RCC 7860 (cell line): Measurements from ENCODE around the gene CCM2.

Experiments
- DNase-seq: peaks from one replicate; pipeline ENCODE4 v3.0.0-alpha.2; 2015; ENCODE audit warnings: low spot score
- FAIRE-seq: peaks from 2 replicates; lab custom pipeline; 2012; peaks lifted over from hg19 to GRCh38; lab: Jason Lieb, UNC

Gene CCM2

DNA sequence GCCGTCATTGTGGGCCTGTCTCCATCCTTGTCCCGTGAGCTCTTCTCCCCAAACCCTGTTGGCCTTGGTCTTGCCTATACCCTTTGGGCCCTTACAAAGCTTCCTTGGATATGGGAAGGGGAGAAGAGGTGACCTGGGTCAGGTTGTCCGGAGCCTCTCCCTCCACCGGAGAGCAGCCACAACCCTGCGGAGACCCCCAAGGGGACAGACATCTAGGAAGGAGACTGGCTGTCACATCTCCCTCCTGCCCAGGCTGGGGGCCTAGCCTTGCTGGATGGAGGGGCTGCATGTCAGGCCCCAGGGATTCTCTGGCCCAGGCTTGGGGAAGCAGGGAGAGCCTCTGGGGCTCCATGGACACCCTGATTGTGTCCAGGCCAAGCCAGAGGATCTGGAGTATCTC, 76.9 kb downstream of the CCM2 start:
- no peak for FAIRE-seq
- DNase-seq: no peak

DNA sequence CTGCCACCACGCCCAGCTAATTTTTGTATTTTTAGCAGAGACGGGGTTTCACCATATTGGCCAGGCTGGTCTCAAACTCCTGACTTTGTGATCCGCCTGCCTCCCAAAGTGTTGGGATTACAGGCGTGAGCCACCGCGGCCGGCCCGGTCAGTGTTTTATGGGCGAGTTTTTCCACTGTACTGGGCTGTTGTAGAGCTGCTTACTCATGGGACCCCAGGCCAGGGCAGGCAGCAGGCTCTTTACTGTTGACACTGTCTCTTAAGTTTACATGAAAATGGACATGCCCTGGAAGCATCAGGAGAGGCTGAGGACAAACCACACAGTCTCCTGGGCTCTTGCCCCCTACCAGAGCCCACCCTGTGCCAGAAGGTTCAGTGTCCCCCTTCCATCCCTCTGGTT, 77.6 kb downstream of the CCM2 start:
- no peak for DNase-seq
- no peak for FAIRE-seq

DNA sequence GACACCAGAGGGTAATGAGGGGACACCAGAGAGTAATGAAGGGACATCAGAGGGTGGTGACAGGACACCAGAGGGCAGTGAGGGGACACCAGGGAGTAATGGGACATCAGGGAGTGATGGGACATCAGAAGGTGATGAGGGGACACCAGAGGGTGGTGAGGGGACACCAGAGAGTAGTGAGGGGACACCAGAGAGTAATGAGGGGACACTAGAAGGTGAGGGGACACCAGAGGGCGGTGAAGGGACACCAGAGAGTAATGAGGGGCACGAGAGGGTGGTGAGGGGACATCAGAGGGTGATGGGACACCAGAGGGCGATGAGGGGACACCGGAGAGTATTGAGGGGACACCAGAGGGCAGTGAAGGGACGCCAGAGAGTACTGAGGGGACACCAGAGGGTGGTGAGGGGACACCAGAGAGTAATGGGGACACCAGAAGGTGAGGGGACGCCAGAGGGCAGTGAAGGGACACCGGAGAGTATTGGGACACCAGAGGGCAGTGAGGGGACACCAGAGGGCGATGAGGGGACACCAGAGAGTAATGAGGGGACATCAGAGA, 78.2 kb downstream of the CCM2 start:
- DNase-seq (no peak), FAIRE-seq (no peak)

DNA sequence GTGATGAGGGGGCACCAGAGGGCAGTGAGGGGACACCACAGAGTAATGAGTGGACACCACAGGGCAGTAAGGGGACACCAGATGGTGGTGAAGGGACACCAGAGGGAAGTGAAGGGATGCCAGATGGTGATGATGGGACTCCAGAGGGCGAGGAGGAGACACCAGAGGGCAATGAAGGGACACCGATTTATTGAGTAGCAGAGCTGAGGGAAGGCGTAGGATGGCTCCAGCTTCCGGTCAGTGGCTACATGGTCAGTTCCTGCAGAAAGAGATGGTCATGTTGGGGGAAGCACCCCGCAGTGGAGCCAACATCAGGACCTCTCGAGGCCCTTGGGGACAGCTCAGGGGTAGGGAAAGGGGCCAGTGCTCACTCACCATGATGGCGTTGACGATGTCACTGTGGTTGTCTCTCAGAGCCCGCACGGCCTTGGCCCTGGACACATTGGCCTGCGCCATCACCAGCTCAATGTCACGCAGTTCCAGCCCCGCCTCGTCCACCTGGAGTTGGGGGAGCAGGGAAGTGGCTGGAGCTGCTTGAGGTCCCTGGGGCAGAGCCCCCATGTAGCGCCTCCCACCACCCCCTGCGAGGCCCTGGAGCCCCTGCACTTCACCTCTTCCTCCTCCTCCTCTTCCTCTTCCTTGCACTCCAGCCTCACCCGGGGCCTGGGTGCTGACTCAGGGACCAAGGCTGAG, 80.4 kb downstream of the CCM2 start:
- no peak for FAIRE-seq
- no peak for DNase-seq

DNA sequence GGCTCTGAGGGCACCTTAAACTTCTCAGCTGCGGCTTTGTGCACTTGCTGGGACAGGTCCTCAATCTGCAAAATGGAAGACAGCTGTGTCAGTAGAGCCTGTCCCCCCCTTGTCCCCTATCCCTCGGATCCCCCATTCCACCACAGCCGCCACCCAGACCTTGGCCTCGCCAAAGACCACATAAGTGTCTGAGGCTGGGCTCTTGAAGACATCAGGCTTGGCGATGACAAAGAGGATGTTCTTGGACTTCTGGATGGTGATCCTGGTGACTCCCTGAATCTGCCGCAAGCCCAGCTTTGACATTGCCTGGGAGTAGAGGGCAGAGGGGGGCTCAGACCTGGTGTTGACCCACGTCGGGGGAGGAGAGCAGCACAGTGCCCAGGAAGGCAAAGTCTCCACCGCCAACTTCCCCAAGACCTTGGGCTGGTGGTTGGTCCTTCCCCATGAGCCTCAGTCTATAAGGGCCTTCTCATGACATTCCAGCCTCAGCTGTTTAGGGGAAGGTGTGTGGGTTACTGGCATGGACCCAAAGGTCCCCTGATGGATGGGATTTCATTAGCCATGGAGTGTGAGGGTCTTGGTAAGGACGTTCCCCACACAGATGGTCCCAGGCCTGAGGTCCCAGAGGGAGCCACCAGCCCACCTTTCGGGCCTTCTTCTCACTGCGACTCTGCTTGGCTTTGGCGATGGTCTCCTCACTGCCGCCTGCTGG, 81.1 kb downstream of the CCM2 start:
- DNase-seq: no peak
- no peak for FAIRE-seq

DNA sequence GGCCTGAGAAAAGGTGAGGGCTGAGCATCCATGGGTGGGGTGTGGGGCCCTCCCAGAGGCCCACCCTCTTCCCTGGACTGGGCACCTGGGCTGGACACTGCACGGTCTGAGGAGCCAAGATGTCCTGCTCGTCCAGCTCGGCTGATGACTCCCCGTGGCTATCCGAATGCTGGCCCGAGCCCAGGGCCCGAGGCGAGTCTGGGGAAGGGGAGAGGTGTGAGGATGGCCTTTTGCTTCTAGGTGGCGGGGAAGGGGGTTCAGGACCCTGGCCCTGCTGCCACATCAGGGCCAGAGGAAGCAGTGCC, 81.6 kb downstream of the CCM2 start:
- FAIRE-seq: no peak
- DNase-seq: no peak

DNA sequence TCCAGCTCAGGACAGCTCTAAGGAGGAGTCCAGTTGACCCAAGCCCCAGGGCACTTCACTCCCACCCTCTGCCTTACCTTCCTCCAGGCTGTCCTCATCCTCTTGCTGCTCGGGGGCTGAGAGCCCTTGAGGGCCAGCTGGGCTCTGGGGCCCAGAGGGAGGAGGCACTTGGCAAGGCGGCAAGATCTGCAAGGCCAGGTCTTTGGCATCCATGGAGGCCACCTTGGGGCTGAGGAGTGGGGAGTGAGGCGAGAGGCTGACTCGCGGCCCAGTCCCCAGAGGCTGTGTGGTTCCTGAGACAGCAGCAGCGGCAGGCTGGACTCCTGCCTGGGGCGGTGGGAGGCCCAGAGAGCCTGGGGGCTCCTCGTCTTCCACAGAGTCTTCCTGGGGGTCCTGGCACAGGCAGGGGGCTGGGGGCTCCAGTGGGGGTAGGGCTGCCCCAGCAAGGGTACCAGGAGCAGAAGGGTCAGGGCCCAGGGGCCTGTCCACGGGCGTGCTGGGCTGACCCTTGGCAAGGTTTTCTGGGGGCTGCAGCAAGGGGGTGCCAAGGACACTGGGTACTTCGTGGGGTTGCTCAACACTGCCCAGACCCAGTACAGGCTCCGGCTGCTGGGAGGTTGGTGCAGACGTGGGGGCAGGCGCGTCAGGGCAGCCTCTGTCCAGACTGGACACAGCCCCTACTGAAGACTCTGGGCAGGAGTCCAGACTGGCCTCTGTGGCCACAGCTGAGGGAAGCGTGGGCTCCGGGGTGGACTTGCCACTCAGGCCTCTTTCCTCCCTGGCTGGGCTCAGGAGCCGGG, 82.2 kb downstream of the CCM2 start:
- FAIRE-seq (no peak), DNase-seq (no peak)

DNA sequence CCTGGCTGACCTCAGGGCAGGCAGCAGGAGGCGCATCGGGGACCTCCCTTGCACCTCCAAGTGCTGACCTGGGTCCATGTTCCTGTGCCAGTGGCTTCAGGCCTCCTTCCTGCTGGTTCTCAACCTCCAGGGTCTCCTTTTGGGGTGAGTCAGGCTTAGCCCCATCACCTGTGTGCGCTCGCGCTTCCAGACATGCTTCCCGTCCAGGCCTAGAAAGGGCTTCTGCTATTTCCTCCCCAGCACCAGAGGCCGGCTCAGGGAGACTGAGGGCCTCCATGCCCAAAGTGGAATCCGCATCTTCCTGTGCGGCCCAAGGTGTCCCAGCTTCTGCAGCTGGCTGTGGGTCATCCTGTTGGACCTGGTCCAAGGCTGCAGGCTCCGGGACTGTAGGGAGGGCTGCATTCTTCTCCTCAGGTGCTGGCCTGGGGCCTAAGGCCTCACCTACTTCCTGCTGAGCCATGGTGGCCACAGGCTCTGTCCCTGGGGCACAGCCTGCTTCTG, 82.9 kb downstream of the CCM2 start:
- no peak for FAIRE-seq
- DNase-seq: no peak

DNA sequence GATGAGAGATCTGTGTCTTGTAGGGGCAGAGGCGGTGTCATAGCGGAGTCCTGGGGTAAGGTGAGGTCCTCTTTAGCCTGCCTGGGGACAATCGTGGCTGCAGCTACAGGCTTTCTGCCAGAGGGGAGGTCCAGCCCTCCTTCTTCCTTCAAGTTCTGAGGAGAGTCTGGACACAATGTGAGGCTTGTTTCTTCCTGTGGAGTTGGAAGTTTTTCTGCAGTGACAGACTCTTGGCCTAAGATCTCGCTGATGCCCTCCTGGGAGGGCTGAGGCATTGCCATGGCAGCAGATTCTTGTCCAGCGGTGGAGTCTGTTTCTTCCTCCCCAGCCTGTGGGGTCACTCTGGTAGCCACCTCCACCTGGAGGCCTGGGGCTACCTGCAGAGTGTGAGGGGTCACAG, 84.3 kb downstream of the CCM2 start:
- FAIRE-seq (no peak), DNase-seq (no peak)

DNA sequence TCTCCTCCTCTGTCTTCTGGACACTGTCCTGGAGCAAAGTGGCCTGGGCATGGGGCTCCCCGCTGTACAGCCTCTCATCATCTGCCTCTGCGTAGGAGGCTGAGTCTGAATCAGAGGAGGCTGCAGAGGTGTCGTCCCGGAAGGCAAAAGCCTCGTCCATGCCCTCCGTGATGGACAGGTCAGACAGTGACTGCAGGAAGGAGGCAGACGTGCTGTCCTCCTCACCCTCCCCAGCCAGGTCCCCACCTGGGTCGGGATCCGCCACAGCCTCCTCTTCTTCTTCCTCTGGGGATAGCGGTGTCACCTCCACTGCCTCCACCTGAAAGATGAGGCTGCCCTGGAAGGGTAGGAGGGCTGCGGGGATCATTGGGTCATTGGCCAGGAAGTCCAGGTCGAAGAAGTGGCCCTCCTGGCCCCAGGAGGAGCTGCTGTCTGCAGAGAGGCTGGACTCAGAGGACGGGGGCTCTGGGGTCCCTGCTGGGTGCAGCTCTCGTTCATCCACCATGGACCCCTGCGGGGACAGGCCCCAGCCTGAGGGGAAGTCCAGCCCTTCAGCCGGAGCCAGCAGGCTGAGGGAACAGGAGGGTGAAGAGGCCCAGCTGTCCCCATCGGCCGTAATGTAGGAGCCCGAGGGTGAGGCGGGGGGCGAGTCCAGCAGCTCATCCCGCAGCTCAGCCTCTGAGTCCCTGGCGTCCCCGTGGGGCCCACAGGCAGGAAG, 85.1 kb downstream of the CCM2 start:
- FAIRE-seq: no peak
- DNase-seq: no peak

DNA sequence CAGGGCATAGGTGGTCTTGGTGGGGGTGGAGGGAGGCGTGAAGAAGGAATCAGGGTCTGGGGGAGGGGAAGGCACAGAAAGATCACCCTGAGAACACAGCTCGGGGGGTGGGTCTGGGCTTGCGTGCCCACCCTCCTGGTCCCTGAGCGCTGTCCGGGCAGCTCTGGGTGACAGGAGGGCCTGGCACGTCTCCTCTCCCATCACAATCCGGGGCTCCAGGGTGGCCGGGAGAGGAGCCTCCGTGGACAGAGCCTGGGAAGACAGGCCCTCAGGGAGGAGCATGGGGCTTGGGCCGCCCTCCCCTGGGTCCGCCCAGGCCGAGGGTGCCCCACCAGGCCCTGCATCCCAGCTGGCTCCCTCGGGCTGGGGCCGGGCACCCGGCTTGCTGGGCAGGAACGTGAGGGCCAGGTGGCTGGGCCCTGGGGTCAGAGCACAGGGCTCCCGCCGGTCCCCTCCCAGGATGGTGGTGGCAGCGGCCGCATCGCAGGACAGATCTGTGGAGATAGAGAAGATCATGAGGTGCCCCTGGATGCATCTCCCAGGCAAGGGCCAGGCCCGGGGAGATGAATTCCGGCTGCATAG, 85.7 kb downstream of the CCM2 start:
- no peak for FAIRE-seq
- no peak for DNase-seq

DNA sequence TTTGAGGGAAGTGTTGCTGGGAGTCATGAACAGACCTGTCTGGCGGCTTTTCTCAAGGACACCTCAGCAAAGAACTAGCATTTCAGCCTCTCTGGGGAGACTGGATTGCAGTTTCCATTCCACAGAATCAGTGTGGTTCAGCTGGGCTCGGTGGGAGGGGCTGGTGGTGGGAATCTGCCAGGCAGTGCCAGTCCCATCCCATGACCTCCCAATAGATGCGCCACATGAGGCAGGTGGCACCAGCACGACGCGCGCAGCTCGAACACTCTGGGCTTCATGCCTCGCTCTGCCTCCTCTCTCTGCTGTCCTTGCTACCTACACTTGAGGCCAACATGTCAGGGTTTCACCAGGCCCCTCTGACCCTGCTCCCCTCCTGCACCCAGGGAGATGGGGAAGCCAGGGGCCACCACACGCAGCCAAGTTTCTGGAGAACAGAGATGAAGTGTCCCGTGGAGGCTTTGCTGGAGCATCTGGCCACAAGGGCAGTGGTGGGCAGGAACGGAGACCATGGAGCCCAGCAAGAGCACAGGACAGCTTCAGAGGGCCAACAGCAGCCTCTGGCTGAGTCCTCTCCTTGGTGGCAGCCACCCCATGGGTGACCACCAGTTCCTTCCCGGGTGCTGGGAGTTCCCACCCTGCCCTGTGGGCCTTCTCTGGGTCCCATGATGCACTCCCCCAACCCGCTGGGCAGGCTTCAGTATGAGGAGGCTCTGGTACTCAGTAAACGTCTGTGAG, 86.5 kb downstream of the CCM2 start:
- FAIRE-seq: no peak
- DNase-seq: no peak

DNA sequence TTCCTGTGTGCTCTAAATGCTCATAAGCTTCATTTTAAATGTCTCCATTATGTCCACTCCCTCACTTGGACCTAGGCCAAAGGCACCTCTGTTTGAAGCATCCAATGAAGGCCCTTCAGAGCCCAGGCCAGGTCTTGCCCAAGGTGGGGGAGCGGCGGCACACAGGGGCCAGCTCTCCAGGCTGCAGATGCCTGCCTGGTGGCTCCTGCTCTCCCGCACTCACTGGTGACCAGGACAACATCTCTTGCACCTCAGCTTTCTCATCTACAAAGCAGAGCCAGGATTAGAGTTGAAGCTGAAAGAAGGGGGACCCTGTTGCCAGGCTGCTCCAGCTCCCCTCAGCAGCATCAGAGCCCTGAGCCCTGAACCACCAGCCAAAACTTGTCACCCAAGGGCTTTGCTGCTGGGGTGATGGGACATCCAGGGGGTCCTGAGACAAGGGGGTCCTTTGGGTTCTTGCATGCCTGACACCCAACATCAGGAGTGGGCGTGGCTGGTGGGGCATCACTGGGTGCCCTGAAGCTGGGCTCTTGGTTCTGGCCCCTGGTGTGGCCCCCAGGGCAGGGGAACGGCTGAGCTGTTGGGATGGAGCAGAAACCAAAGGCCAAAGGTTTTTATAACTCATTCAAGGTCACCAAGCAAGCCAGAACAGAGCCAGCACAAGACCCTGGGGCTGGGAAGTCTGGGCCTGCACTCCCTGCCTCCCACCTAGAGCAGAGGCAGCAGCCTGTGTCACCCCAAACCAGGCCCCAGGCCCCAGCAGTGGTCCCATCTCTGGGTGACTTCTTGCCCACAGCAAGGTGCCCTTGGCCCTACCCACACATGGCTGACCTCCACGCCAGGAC, 87.5 kb downstream of the CCM2 start:
- FAIRE-seq (no peak), DNase-seq (no peak)

DNA sequence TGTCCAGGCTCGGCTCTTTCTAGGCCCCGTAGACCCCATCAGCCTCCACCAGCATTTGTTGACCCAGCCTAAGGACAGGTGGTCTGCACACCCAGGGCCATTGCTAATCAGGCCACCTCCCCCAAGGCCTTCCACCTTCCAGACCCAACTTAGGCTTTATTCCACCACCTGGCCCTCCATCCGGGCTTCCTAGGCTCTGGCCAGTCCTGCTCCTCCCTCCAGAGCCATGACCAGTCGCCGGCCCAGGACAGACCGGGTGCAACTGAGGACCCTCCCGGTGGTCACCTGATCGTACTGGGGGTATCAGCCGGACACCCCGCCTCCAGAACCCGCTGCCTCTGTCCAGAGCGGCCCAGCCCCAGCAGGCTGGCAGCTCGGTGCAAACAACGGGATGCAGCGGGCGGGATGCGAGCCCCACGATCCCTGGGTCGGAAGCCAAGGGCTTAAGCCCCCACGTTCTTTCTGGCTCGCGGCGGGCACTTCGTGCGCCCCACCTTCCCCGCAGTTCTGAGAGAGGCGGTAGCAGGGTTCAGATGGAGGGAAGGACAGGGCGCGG, 88.2 kb downstream of the CCM2 start:
- DNase-seq: no peak
- FAIRE-seq: no peak

DNA sequence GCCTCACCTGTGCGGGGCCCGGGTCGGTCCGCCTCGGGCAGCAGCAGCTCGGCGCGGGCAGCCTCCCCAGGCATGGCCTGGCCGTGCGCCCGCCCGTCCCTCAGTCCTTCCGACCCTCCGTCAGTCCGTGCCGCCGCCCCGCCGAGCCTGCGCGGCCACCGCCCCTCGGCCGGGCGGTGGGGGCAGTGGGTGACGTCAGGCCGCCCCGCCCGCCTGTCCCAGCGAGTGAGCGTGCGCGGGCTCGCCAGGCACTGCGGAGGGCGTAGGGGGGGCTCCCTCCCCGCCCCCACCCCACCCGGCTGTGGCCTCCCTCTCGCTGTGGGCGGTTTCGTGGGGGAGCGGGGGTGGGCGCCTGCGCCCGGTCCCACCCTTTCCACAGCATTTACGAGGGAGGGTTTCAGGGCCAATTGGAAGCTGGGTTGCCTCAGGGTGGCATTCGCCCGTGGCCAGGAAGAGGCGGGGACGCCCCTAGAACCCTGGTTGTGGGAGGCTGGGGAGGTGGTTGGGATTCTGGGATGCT, 88.9 kb downstream of the CCM2 start, which contains the start of gene NACAD:
NACAD (minus strand) TSS at position 149 of the 520 bp plus-strand sequence; CDS start at position 74, 75 bp downstream.
- no peak for FAIRE-seq
- DNase-seq: no peak

DNA sequence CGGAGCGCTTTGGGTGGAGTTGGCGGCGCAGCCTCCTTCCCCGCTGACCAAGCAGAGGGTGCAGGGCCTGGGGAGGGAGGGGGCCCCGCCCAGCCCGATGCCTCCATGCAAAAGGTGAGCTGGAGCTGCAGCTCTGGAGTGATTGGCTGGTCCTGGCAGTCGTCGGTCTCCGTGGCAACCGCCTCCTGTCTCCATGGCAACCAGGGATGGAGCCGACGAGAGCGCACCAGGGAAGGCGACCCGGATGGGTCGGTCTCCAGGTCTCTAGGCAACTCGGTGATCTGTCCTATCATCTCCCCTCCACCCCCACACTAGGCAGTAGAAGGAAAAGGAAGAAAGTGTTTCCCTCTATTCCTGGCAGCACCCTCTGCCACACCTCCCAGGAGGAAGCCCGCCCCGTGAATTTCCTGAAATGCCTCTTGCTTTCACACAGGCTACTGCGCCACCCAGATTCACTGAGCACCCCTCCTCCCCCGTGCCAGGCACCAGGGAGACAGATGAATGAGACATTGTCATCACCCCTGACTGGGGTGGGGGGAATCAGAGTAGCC, 89.4 kb downstream of the CCM2 start:
- DNase-seq: no peak
- no peak for FAIRE-seq

DNA sequence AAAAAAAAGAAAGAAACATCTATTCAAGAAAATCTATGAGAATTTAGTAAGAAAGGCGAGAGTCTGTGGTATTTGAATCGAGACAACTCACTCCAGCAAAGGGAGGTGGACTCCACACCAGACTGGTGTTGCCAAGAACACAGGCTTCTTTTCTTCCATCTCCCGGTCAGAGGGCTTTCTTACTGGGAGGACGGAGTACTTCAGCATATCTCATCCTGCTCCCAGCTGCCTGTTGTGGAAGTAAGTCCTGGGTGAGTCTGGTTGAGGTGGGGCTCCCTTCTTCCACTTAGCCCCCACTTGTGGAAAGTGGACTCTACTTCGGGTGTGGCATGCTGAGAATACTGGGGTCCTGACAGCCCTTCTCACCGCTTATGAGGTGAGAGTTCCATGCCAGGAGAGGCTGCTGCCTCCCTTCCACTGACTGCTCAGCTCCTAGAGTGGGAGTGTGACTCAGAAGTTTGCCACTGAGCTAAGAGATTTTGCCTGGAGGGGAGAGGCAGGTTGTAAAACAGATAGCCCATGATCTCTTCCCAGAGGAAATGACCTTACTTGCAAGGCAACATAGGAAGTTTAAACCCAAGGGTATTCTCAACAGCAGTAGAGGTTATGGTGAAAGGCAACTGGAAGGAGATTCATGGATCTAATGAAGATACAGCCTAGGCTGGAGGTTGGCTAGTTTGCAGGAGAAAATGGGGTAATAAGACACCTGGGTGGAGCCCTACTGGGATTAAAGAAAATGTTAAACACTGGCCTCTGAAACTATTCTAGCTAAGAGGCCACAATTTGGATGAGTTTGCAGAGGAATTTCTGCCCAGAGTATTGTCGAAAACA, 92.3 kb downstream of the CCM2 start:
- FAIRE-seq: no peak

More for the DNA sequence above, 92.3 kb downstream of the CCM2 start:
- no peak for DNase-seq
